ENCODE results near the gene PROSER2. TPM values are rescaled to one million over a fixed set of nuclear protein-coding genes. Genes with fewer than 3 reads are reported as not detected.
A peak's percentile ranks its signal among the peaks of the same experiment; 100 is the strongest.

The PROSER2 gene
- total RNA-seq, 1 donor from 2014 or later: 5.1 TPM

DNA sequence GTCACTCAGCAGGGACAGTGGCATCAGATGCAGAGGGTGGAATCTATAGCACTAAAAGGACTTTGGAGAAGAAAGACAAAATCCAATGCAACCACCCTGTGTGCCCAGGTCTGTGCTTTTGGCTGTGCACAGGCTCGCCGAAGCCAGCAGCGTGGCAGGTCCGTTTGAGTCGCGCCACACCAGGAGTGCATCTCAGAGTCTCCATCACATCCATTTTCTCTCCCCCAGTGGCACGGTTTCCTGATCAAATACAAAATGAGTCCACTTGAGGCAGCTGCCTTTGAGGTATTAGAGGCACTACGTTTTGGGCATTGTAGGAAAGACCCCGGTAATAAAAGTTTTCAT, 23.4 kb upstream of the PROSER2 start:
- DNase-seq (ENCODE audit: low read depth in 2 of 2): no peak

DNA sequence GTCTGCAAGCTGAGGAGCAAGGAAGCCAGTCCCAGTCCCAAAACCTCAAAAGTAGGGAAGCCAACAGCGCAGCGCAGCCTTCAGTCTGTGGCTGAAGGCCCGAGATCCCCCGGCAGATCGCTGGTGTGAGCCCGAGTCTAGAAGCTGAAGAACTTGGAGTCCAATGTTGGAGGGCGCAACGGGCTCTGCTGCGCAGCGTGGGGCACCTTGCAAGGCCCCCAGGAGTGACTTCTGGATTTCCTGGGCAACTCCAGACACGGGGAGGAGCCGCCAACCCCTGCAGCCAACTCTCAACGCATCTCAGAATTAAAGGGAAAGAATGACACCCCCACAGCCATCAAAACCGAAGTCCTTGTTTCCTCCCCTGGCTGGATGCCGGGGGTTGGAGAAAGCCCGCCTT, 18.8 kb upstream of the PROSER2 start:
- DNase-seq (ENCODE audit: low read depth in 2 of 2): no peak

DNA sequence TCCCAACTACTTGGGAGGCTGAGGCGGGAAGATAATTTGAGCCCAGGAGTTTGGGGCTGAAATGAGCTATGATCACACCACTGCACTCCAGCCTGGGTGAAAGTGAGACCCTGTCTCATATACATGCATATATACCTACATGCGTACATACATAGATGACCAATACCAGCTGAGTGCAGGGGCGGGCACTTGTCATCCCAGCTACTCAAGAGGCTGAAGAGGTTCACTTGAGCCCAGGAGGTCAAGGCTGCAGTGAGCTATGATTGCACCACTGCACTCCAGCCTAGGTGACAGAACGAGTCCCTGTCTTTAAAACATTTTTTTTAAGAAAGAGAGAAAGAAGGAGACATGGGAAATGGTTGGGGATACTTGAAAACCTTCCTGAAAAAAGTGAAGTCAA, 17.4 kb upstream of the PROSER2 start:
- DNase-seq (ENCODE audit: low read depth in 2 of 2): no peak

DNA sequence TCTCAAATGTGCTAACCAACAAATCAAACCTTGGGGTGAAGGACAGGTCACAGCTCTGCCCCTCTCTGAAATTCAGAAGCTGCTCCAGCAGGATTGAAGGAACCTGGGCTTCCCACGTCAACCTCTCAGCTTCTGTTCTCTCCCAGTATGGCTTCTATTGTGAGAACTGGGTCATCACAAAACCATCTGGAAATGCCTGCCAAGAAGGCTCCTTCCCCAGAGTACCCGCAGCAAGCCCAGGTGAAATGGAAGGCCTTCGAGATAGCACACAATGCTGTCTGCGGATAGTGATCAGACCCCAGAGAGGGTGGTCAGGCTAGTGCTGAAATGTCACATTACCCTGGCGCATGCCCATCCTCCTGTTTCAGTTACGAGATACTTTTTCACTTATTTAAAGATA, 16.4 kb upstream of the PROSER2 start:
- no peak for DNase-seq (ENCODE audit: low read depth in 2 of 2)

DNA sequence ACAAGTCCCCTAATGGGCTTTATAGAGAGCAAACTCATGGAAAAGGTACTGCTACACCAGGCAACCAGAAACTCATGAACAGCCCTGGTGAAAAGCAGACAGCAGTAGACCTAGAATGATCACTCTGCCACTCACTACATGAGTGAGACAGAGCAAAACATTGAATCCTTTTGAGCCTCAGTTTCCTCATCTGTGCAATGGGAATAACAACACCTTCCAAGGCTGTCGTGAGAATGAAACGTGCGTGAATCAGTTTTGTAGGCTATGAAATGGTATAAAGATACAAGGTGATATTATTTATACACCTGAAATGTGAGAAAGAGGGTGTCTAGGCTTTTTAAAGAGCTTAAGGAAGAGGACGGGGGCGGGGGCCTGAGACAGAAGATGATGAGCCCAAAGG, 14.3 kb upstream of the PROSER2 start:
- no peak for DNase-seq (ENCODE audit: low read depth in 2 of 2)

DNA sequence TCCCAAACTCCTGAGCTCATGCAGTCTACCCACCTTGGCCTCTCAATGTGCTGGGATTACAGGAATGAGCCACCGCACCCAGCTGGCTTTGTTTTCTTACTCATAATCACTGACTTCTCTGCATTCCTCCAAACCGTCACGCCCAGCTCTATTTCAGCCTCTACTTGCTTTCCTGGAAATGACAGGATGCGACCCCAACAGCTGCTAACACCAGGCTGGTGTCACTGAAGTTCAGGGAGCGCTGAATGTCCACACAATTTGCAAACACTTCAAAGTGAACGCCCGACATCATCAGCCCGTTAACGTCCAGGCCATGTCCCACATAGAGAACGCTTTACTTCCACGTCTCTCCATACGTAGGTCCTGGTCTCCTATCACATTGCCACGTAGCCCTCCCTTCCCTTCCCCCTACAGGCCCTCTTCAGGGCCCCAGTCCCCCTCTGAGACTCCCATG, 12.8 kb upstream of the PROSER2 start:
- peak; percentile 23 to 30 for DNase-seq (ENCODE audit: low read depth in 2 of 2)

DNA sequence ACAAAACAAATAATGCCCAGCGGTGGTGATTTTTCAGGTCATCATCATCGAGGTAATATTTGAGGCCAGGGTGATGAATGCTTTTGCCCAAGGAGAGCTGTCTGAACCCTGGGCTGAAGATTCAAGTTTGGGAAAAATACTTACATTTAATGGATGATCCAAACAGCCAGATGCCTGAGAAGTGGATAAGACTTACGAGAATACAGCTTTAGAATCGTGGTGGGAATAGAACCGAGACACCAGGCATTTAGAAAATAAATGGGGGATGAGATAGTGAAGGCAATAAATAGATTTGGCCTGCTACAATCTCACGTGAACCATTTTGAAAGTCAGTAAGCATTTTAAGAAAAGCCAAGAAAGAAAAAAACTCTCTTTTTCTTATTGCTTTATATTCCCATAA, 12.2 kb upstream of the PROSER2 start:
- DNase-seq (ENCODE audit: low read depth in 2 of 2): no peak

DNA sequence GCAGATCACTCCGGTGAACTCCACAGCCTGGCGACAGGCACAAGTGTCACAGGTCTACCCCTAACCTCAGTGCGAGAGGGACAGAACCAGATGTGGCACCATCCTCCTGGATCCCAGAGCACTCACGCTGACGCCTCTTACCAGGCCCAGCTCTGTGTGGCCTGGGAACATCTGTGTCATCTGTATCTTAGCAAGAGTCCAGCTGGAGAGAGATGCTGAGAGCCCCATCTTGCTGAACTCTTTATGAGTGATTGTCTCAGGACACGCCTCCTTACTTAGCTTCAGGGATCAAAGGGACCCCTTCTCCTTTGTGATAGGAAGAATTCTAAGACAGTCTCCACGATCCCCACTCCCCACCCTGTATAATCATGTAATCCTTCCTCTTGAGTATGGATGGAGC, 10.0 kb upstream of the PROSER2 start:
- no peak for DNase-seq (ENCODE audit: low read depth in 2 of 2)

DNA sequence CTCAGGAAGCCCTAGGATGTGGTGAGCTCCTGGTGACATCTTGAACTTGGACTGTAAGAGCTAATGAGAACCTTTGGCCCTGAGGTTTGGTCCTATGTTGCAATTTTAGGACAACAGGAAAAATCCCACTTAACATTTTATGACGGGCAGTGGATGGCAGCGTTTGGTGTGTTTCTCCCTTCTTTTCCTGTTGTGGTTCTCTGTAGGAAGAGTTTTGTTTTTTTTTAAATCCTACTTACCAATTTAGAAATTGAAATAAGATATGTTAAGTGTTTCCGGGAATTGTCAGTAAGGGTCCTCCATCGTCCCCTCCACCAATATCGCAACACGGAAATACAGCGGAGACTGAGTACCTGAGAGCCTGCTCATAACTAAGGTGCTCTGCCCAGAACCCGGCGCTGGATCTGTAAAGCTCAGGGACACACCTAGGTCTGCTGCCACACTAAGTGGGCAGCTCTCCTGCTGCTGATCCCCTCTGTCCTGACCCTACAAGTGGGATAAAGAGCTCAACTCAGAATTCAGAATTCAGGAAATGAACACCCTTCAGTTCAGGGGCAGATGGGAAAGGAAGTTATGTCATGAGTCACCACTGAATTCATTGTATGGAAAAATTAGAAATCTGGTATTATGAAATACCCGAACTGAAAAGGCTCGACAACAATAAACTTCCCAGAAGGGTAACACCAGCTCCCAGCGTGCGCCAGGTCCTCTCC, 9.1 kb upstream of the PROSER2 start:
- peak; percentile 87 to 89 for DNase-seq (ENCODE audit: low read depth in 2 of 2)

DNA sequence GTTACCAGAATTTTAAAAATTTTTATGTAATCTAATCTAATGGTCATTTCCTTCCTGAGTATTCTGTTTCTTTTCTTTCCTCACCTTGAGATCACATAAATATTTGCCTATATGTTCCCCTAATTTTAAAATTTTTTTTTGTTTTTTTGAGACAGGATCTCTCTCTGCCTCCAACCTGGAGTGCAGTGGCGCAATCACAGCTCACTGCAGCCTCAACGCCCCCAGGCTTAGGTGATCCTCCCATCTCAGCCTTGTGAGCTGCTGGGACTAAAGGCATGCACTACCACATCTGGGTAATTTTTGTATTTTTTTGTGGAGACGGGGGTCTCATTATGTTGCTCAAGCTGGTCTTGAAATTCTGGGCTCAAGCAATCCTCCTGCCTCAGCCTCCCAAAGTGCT, 4.1 kb upstream of the PROSER2 start:
- DNase-seq (ENCODE audit: low read depth in 2 of 2): no peak

DNA sequence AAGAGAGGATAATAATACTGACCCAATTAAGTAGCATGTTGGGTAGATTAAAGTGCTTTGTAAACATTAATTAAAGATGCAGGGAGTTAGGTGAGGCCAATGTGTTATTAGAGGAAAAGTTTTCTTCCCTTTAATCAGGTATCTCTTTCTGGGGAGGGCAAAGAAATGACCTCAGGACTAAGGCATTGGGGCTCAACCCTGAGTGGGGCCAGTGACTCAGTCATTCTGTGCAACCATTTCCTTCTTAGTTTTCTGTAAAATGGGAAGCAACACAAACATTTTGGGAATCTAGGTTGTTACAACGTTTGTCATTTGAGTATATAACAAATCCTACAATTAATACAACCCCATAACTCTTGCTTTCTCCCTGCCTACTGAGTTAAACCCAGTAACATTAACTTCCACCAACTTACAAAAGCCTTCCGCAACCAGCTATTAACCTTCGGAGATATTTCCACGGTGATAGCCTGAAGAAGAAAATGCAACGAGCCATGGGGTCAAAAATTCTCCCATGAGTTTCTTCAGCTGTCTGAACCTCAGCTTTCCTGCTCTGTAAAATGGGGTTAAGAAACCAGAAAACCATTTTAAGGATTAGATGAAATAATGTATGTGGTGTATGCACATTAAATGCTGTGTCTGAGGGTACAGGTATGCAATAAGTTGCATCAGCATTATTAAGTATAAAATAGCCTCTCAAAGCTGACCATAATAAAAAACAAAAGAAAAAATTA, 965 bp upstream of the PROSER2 start:
- DNase-seq (ENCODE audit: low read depth in 2 of 2): no peak

DNA sequence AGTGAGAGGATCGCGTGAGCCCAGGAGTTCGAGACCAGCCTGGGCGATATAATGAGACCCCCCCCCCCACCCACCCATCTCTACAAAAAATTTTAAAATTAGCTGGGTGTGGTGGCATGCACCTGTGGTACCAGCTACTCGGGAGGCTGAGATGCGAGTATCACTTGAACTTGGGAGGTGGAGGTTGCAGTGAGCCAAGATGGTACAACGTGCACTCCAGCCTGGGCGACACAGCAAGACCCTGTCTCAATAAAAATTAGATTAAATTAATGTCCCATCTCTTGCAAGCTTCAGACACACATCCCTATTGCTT, 391 bp upstream of the PROSER2 start:
- DNase-seq (ENCODE audit: low read depth in 2 of 2): no peak

DNA sequence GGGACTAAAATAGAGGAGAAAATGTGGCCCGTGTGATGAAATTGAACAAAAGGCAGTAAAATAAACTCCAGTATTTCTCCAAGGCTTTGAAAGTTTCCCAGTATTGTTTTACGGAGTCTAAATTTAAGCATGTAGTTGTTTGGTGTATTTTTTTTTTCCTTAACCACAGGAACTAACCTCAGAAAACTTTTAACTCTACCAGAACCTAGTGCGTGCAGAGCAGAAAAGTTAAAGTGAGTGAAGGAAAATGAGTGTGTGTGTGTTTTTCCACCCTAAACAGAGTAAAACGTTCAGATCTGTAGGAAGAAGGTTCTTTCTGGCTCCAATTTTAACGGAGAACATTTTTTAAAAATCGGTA, 812 bp downstream of the PROSER2 start:
- DNase-seq (ENCODE audit: low read depth in 2 of 2): peak in 1 of 2 donors; percentile 32

DNA sequence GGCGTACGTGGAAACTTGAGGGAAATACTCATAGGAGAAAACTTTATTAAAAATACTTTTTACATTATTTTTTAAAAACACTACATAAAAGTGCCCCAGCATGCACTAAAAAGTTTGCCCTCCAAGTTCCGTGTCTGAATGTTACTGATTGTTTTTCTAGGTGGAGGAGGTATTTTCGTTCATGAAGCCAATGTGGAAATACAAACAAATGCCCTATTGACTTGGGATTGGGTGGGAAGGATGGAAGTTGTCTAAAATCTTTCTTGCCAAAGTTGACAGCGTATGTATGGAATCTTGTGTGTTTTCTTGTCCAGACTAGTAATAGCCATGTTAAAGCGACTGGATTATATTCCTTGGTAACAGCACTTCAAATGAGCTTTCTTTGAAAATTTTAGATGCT, 1.2 kb downstream of the PROSER2 start:
- DNase-seq (ENCODE audit: low read depth in 2 of 2): peak in 1 of 2 donors; percentile 4

DNA sequence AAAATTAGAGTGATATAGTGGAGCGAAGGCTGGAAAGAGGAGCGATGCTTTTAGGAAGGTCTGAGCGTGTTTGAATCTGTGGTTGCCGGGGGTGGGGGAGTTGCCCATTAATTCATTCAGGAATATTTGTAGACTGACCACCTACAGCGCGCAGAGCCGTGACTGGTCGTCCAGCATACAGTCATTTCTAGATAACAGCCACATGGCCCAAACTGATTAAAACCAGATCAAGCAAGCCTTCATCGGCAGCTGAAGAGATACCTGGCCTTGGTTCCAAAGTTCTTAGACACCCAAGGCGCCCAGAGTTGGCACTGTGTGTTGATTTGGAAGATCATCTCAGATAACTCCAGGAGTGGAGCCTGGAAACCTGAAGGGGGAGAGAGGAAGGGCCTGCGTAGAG, 1.7 kb downstream of the PROSER2 start:
- DNase-seq (ENCODE audit: low read depth in 2 of 2): no peak

DNA sequence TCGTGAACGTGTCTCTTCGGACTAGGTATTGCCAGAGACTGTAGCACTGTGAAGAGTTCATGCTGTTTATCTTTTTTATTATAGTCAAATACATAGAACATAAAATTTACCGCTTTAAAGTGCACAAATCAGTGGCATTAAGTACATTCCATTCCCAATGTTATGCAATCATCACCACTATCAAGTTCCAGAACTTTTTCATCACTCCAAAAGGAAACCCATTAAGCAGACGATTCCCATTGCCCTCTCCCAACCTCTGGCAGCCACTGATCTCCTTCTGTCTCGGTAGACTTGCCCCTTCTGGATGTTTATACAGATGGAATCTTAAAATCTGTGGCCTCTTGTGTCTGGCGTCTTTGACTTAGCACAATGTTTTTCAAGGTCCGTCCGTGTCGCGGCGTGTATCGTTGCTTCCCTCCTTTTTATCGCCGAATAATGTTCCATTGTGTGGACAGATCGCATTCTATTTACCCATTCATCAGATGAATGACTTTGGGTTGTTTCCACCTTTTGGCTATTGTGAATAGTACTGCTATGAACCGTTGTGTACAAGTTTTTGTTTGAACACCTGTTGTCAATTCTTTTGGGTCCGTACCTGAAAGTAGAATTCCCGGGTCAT, 2.7 kb downstream of the PROSER2 start:
- no peak for DNase-seq (ENCODE audit: low read depth in 2 of 2)

DNA sequence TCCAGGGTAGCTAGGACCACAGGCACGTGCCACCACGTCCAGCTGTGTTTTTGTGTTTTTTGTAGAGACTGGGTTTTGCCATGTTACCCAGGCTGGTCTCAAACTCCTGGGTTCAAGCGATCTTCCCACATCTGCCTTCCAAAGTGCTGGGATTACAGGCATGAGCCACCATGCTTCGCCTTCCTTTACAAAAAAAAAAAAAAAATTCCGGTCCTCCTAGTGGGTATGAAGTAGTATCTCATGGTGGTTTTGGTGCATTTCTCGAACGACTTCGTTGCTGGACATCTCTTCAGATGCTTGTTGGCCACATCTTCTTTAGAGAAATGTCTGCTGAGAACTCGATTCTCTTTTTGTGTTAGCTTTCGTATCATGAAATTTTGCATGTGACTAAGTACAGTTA, 3.9 kb downstream of the PROSER2 start:
- DNase-seq (ENCODE audit: low read depth in 2 of 2): no peak

DNA sequence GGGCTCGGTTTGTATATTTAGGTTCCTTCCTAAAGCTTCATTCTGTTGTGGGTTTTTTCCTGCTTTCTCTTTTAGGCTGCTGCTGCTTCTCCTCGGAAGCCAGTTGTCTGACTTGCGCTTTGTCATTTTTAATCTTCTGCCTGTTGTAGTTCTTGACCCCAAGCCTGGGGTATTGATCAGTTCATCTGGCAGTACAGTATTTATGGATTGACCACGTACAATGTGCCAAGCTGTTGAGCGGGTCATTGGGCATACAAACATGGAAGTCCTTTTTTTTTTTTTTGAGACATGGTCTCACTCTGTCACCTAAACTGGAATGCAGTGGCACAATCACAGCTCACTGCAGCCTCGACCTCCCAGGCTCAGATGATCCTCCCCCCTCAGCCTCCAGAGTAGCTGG, 4.3 kb downstream of the PROSER2 start:
- no peak for DNase-seq (ENCODE audit: low read depth in 2 of 2)

DNA sequence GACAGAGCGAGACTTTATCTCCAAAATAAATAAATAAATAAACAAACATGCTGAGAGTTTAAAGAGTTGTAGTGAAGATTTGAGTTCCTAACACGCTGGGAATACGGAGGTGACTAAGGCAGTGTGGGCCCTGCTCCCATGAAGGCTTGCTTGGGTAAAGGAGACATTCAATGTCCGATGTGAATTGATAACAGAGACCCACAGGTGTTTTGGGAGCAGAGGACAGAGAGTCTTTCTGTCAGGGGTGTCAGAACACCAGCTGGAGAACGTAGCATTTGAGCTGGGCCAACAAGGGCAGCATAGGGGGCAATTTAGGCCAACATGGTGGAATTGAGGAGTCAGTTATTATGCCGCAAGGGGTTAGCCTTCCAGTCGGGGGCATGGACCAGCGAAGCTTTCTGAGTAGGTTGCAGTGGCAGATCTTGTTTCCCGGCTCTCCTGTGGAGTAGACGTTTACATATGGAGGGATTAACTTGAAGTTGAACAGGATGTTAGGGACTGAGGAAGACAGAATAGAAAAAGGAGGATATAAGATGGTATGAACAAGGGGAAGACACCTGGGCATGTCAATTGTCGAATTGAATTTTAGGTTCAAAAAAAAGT, 5.6 kb downstream of the PROSER2 start:
- DNase-seq (ENCODE audit: low read depth in 2 of 2): no peak

DNA sequence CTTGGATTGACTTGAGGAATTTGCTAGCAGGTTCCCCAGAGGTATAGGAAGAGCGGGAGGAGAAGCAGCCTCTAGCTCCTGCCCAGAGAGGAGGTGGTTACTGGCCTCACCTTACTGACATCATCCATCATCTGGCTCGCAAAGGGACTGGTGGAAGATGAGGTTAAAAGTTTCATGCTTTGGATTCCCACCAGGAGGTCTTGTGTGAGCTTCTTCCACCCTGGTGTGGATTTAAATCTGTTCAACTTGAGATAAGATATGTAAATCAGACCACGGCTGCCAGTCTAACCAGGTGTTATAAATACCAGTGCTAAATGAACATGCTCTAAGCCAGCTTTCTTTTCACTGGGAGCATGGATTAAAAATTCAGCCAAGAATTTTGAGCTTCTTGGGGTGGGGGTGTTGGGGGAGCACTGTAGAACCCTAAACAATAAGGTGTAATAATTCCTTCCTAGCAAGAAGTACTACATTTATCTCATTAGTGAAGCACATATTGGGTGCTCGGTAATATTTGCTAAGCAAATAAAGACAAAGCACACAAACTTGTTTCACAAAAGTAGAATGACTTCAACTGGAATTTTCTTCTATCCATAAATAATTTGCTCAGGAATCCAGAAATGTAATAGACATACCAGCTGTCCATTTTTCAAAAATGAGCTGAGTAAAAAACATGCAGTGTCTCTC, 7.8 kb downstream of the PROSER2 start:
- DNase-seq (ENCODE audit: low read depth in 2 of 2): no peak

DNA sequence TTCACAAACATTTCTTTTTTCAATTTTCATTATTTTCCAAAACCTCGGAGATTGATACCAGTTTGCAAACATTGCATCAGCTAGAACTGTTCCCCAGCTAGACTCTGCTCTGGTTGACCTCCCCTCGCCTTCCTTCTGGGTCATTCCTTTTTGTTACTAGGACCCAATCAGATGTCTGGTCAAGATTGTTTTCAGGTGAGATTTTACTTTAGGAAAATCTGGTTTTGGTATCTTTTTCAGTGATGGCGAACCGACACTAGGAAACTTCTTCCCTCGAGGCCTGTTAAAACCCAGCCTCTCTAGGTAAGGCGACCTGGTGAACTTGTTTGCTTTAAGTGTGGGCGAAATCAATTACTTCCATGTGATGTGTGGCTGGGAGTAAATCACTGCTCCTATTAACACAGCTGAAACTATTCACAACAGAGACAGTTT, 8.4 kb downstream of the PROSER2 start:
- no peak for DNase-seq (ENCODE audit: low read depth in 2 of 2)

DNA sequence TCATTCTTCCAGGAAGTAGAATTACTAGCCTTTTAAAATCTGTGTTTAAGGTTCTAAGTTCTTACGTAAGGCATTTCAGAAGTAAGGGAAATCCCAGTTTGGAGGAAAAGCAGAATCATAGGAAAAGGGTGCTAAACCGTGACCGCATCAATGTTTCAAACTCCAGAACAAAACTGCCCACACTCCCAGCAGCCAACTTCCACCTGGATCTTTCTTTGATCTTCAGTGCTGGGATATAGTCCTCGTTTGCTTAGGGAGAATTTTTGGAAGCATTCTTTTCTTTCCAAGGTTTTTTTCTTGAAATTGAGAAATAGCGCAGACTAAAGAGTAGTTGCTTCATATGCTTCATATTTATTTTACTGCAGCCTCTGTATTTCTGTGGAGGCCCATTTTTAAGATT, 8.9 kb downstream of the PROSER2 start:
- no peak for DNase-seq (ENCODE audit: low read depth in 2 of 2)
